ENCODE results near the gene ZNF462.

The ZNF462 gene

DNA sequence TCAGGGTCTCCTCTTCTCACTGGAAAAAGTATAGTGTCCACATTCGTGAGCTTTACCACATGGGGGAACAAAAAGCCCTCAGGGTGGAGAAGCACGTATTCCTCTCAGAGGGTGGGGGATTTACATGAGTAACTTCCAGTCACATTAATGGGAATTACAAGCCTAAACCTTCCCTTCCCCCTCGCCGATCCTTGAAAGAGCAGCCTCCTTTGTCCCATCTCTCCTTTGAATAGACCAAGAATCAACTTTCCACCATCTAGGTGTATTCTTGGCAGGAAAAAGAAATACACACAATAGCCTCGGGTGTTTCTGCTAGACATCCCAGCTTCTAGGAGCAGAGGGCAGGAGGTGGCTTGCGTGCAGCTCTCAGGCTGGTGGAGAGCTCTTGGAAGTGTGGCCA lies 144.4 kb downstream of the ZNF462 start:
- H3K9ac ChIP-seq (ENCODE audit: low read length in 2 of 2), result no peak overlapping the region
- H3K27ac ChIP-seq (ENCODE audit: low read length), result no peak overlapping the region
- no peaks in the 10 kb centered on the region for H3K9me3 ChIP-seq (ENCODE audit: control insufficient read depth in 2 of 2, low read length in 2 of 2)
- no peaks in the 10 kb centered on the region for H3K27me3 ChIP-seq (ENCODE audit: control insufficient read depth in 1 of 2, insufficient read depth in 2 of 2, low read length in 2 of 2)
- H3K4me1 ChIP-seq (ENCODE audit: control insufficient read depth, insufficient read depth, low read length), result no peaks in the 10 kb centered on the region
- no peak overlapping the region for H3K4me3 ChIP-seq (ENCODE audit: low read length in 2 of 2)
- peaks cover 50 to 52% of the 10 kb centered on the region in 2 donors for H3K36me3 ChIP-seq (ENCODE audit: control insufficient read depth in 2 of 2, insufficient read depth in 2 of 2, low read length in 2 of 2)

DNA sequence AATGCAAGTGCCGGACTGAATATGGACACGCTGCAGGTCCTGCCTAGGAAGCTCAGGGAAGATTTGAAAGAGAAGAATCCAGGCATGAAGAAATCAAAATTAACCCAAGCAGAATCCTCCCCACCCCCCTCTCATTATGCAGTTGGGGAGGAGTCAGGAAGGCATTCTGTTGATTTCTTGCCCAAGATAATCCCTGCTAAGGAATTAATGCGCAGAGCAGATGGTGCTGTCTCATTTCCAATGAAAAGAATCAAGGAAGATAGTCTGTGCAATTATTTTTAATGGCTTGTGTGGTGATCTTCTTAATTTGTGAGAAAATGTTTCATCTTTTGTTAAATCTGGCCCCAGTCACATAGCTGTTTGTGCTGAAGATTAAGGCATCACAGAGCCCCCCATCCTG lies 145.0 kb downstream of the ZNF462 start:
- no peaks in the 10 kb centered on the region for H3K9me3 ChIP-seq (ENCODE audit: control insufficient read depth in 2 of 2, low read length in 2 of 2)
- no peaks in the 10 kb centered on the region for H3K27me3 ChIP-seq (ENCODE audit: control insufficient read depth in 1 of 2, insufficient read depth in 2 of 2, low read length in 2 of 2)
- H3K27ac ChIP-seq (ENCODE audit: low read length), result no peak overlapping the region
- no peak overlapping the region for H3K9ac ChIP-seq (ENCODE audit: low read length in 2 of 2)
- peaks cover 46 to 52% of the 10 kb centered on the region in 2 donors for H3K36me3 ChIP-seq (ENCODE audit: control insufficient read depth in 2 of 2, insufficient read depth in 2 of 2, low read length in 2 of 2)
- no peak overlapping the region for H3K4me3 ChIP-seq (ENCODE audit: low read length in 2 of 2)
- H3K4me1 ChIP-seq (ENCODE audit: control insufficient read depth, insufficient read depth, low read length), result no peaks in the 10 kb centered on the region

DNA sequence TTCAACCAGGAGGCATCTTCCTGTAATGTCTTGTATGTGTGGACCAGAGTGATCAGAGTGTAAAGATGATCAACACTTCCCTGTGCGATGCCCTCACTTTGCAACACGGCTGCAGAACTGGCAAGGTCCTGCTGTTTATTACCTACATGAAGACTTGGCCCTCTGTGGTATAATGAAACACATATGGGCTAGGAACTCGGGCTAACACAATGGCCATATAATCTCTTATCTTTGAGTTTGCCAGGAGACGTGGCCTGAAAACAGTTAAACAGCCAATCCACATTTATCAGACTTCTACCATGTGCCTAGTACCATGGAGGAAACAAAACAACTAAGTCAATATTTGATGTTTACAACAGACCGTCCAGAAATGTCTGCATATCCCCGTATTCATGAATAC lies 145.5 kb downstream of the ZNF462 start:
- H3K9me3 ChIP-seq (ENCODE audit: control insufficient read depth in 2 of 2, low read length in 2 of 2), result no peaks in the 10 kb centered on the region
- H3K9ac ChIP-seq (ENCODE audit: low read length in 2 of 2), result no peak overlapping the region
- no peak overlapping the region for H3K4me3 ChIP-seq (ENCODE audit: low read length in 2 of 2)
- peaks cover 42 to 48% of the 10 kb centered on the region in 2 donors for H3K36me3 ChIP-seq (ENCODE audit: control insufficient read depth in 2 of 2, insufficient read depth in 2 of 2, low read length in 2 of 2)
- H3K27me3 ChIP-seq (ENCODE audit: control insufficient read depth in 1 of 2, insufficient read depth in 2 of 2, low read length in 2 of 2), result no peaks in the 10 kb centered on the region
- H3K27ac ChIP-seq (ENCODE audit: low read length), result no peak overlapping the region
- H3K4me1 ChIP-seq (ENCODE audit: control insufficient read depth, insufficient read depth, low read length), result no peaks in the 10 kb centered on the region

DNA sequence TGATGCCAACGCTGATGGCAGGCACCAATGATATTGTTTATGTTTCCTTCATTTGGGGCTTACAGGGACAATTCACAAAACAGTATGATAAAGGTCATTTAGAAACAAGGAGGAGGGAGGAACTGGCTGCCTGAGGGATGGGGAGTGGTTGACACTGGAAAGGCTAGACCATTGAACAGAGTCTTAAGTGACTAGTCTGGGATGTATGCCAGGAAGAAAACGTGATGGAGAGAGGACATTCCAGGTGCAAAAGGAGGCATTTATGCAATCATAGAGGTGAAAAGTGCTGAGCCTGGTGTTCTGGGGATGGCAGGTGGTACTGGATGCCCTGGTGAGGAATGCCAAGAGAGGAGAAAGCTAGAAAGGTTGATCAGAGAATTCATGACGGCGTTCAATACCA lies 153.4 kb downstream of the ZNF462 start:
- H3K27me3 ChIP-seq (ENCODE audit: control insufficient read depth in 1 of 2, insufficient read depth in 2 of 2, low read length in 2 of 2), result no peaks in the 10 kb centered on the region
- H3K27ac ChIP-seq (ENCODE audit: low read length), result no peak overlapping the region

DNA sequence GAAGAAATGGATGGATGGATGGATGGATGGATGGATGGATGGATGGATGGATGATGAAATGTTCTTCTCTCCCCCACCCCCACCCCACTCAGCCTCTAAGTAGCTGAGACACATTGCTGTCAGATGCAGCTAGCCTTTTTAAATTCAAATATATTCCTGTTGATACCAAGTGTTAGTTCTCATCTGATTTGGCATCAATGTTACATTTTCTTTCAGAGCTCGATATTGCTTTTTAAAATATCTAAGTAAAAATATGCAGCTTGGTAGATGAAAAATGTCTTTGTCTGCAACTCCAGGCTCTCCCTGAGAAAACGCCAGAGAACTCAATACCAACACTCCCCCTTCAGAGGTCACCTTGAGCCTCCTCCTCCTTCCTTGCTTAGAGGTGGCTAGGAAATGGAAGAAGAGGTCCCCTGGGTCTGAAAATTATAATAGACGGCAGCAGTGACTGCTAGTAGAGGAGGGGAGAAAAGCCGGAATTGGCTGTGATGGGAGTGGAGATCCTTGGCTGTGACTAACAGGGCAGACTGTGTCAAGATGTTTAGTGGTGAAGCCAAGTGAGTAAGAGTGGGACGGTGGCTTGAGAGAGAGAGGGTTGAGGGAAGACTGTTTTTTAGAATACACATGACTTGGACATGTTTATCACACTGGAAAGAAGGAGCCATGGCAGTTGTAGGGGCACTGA lies 156.0 kb downstream of the ZNF462 start:
- peak overlapping the region in 1 of 2 donors; percentile 23 for H3K4me3 ChIP-seq (ENCODE audit: low read length in 2 of 2)
- H3K9ac ChIP-seq (ENCODE audit: low read length in 2 of 2), result no peak overlapping the region
- H3K4me1 ChIP-seq (ENCODE audit: control insufficient read depth, insufficient read depth, low read length), result peaks cover 15% of the 10 kb centered on the region
- no peaks in the 10 kb centered on the region for H3K9me3 ChIP-seq (ENCODE audit: control insufficient read depth in 2 of 2, low read length in 2 of 2)
- no peaks in the 10 kb centered on the region for H3K36me3 ChIP-seq (ENCODE audit: control insufficient read depth in 2 of 2, insufficient read depth in 2 of 2, low read length in 2 of 2)
- H3K27ac ChIP-seq (ENCODE audit: low read length), result peak overlapping the region; percentile 32
- H3K27me3 ChIP-seq (ENCODE audit: control insufficient read depth in 1 of 2, insufficient read depth in 2 of 2, low read length in 2 of 2), result no peaks in the 10 kb centered on the region

More for the DNA sequence above, 153.4 kb downstream of the ZNF462 start:
- Histone ChIP-seq H3K9ac (ENCODE audit: low read length in 2 of 2) (no peak overlapping the region), H3K4me1 (ENCODE audit: control insufficient read depth, insufficient read depth, low read length) (peaks cover 15% of the 10 kb centered on the region), H3K9me3 (ENCODE audit: control insufficient read depth in 2 of 2, low read length in 2 of 2) (no peaks in the 10 kb centered on the region), H3K4me3 (ENCODE audit: low read length in 2 of 2) (no peak overlapping the region), H3K36me3 (ENCODE audit: control insufficient read depth in 2 of 2, insufficient read depth in 2 of 2, low read length in 2 of 2) (peaks cover under 1 to 1% of the 10 kb centered on the region in 2 donors)

DNA sequence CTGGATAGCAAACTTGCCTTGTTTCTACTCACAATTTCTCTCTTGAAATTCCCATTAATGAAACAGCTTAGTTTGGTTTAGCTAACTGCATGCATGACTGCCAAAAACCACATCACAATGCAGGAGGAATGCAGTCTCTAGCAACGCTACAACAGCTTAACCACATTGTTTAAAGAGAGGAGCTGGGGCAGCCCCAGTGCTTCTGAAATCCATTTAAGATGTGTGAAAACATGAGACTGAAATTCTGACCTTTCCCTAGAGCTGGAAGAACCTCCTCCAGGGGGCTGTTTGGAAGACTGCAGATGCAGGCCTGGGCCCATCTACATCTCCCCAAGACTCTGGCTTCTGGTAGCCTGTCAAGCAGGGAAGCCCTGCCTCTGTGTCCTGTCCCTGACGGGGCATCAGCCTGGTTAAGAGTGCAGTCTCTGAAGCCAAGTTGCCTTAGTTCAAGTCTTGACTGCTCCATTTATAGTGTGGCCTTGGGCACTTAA lies 157.1 kb downstream of the ZNF462 start:
- Histone ChIP-seq H3K27ac (ENCODE audit: low read length) (peak overlapping the region; percentile 46), H3K36me3 (ENCODE audit: control insufficient read depth in 2 of 2, insufficient read depth in 2 of 2, low read length in 2 of 2) (no peaks in the 10 kb centered on the region), H3K9ac (ENCODE audit: low read length in 2 of 2) (no peak overlapping the region)

DNA sequence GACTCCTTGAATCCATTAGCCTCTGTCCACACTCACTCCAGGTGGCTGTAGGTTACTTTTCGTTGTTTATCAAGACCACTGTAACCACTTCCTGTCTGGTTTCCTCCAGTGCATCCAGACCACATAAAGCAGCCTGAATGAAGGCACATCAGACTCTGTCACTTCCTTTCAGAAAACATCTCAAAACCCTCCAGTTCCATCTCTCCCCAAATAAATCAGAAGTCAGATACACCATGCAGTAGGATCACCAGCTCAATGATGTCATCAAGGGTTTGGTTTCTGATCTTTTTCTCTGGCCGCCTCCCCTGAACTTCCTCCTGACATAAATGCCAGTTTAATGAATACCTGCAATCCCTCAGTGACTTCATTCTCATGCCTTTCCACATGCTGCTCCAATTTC lies 161.2 kb downstream of the ZNF462 start:
- H3K9ac ChIP-seq (ENCODE audit: low read length in 2 of 2), result no peak overlapping the region
- H3K27me3 ChIP-seq (ENCODE audit: control insufficient read depth in 1 of 2, insufficient read depth in 2 of 2, low read length in 2 of 2), result no peaks in the 10 kb centered on the region
- H3K27ac ChIP-seq (ENCODE audit: low read length), result no peak overlapping the region
- H3K9me3 ChIP-seq (ENCODE audit: control insufficient read depth in 2 of 2, low read length in 2 of 2), result no peaks in the 10 kb centered on the region
- H3K4me1 ChIP-seq (ENCODE audit: control insufficient read depth, insufficient read depth, low read length), result peaks cover 11% of the 10 kb centered on the region
- no peak overlapping the region for H3K4me3 ChIP-seq (ENCODE audit: low read length in 2 of 2)
- no peaks in the 10 kb centered on the region for H3K36me3 ChIP-seq (ENCODE audit: control insufficient read depth in 2 of 2, insufficient read depth in 2 of 2, low read length in 2 of 2)

More for the DNA sequence above, 157.1 kb downstream of the ZNF462 start:
- Histone ChIP-seq H3K4me1 (ENCODE audit: control insufficient read depth, insufficient read depth, low read length) (peaks cover 15% of the 10 kb centered on the region), H3K27me3 (ENCODE audit: control insufficient read depth in 1 of 2, insufficient read depth in 2 of 2, low read length in 2 of 2) (no peaks in the 10 kb centered on the region), H3K4me3 (ENCODE audit: low read length in 2 of 2) (peak overlapping the region in 1 of 2 donors; percentile 10), H3K9me3 (ENCODE audit: control insufficient read depth in 2 of 2, low read length in 2 of 2) (no peaks in the 10 kb centered on the region)

DNA sequence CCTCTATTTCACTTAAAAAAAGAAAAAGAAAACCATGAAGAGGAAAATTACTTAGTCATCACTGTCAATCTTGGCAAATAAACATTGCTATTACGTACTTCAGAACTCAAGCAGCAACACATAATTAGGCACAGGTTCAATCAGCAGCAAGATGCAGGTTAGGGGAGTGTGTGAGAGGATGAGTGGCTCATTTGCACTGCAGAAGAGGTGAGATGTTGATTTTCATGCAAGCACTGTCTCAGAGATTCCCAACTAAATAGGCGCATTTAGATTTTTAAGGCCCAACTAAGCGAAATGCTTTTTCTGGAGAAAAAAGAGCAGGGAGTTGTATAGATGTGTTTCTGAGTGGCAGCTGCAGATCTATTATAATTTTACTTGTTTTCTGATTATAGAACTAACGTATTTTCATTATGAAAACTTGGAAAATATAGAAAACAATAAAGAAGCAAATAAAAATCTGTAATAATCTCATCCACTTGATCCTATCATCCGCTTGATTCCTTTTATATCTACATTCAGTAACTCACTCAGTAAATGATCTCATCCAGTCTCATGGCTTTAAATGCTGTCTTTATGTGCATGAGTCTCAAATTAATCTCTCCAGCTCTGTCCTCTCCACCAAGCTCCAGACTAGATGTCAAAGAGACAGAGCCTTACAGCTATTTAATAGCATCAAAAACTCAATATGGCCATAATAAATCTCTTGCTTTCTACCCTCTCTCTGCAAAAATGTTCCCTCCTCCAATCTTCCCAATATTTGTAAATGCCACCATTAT lies 162.5 kb downstream of the ZNF462 start:
- no peaks in the 10 kb centered on the region for H3K4me1 ChIP-seq (ENCODE audit: control insufficient read depth, insufficient read depth, low read length)
- no peak overlapping the region for H3K27ac ChIP-seq (ENCODE audit: low read length)
- no peak overlapping the region for H3K4me3 ChIP-seq (ENCODE audit: low read length in 2 of 2)
- H3K36me3 ChIP-seq (ENCODE audit: control insufficient read depth in 2 of 2, insufficient read depth in 2 of 2, low read length in 2 of 2), result no peaks in the 10 kb centered on the region
- H3K9me3 ChIP-seq (ENCODE audit: control insufficient read depth in 2 of 2, low read length in 2 of 2), result no peaks in the 10 kb centered on the region
- no peaks in the 10 kb centered on the region for H3K27me3 ChIP-seq (ENCODE audit: control insufficient read depth in 1 of 2, insufficient read depth in 2 of 2, low read length in 2 of 2)
- H3K9ac ChIP-seq (ENCODE audit: low read length in 2 of 2), result no peak overlapping the region

DNA sequence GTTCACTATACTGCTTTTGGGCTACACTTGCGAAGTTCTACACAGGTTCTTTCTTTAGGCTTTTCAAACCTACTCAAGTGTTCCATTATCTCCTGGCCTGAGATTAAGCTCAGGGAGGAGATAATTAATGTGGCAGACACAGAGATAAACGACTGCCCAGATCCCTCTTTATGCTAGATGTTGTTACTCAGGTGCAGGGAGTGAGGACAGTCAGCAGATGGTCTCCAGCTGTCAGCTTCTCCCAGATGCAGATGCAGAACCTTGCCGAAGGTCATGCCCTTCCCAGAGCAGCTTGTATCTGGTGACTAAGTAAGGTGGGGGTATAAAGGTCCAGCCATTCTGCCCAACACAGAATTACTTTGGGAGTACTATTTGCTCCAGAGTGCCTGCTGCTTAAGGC lies 166.2 kb downstream of the ZNF462 start:
- no peak overlapping the region for H3K4me3 ChIP-seq (ENCODE audit: low read length in 2 of 2)
- no peaks in the 10 kb centered on the region for H3K9me3 ChIP-seq (ENCODE audit: control insufficient read depth in 2 of 2, low read length in 2 of 2)
- H3K36me3 ChIP-seq (ENCODE audit: control insufficient read depth in 2 of 2, insufficient read depth in 2 of 2, low read length in 2 of 2), result no peaks in the 10 kb centered on the region
- H3K27me3 ChIP-seq (ENCODE audit: control insufficient read depth in 1 of 2, insufficient read depth in 2 of 2, low read length in 2 of 2), result no peaks in the 10 kb centered on the region
- H3K4me1 ChIP-seq (ENCODE audit: control insufficient read depth, insufficient read depth, low read length), result no peaks in the 10 kb centered on the region
- H3K27ac ChIP-seq (ENCODE audit: low read length), result no peak overlapping the region
- no peak overlapping the region for H3K9ac ChIP-seq (ENCODE audit: low read length in 2 of 2)

DNA sequence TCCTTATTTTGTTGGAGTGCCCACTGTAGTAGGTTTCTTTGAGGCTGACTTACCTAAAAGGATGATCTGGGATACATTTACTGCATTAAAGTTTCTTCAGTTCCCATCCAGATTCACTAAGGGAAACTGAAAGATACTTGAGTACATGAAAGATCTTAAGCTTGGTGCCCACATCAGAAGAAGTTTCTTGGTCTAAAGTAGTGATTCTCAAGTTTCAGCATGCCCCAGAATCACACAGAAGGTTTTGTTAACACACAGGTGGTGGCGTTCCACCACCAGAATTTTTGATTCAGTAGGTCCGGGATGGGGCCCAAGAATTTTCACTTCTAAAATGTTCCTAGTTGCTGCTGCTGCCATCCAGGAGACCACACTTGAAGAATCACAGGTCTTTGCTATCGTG lies 171.0 kb downstream of the ZNF462 start:
- Histone ChIP-seq H3K27me3 (ENCODE audit: control insufficient read depth in 1 of 2, insufficient read depth in 2 of 2, low read length in 2 of 2) (no peaks in the 10 kb centered on the region), H3K4me1 (ENCODE audit: control insufficient read depth, insufficient read depth, low read length) (no peaks in the 10 kb centered on the region), H3K4me3 (ENCODE audit: low read length in 2 of 2) (no peak overlapping the region), H3K9me3 (ENCODE audit: control insufficient read depth in 2 of 2, low read length in 2 of 2) (no peaks in the 10 kb centered on the region), H3K9ac (ENCODE audit: low read length in 2 of 2) (no peak overlapping the region), H3K36me3 (ENCODE audit: control insufficient read depth in 2 of 2, insufficient read depth in 2 of 2, low read length in 2 of 2) (no peaks in the 10 kb centered on the region), H3K27ac (ENCODE audit: low read length) (no peak overlapping the region)

DNA sequence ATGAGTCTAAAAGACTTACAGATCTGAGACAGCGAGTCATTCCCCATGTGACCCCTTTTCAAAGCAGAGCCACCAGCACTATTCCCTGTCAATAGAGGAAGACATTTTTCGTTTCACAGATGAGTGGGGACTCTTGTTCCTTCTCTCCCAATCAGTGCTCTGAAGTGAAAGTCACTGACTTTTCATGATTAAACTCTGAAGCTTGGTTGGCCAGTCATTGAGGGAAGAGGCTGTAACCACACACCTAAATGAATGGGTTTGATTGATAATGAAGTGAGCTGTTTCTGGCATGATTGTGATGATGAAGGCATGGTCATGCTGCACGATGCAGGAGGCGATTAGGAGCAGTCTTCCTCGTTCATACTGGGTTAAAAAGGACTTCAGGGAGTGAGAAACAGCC lies 171.9 kb downstream of the ZNF462 start:
- H3K9ac ChIP-seq (ENCODE audit: low read length in 2 of 2), result no peak overlapping the region
- H3K27ac ChIP-seq (ENCODE audit: low read length), result no peak overlapping the region
- no peaks in the 10 kb centered on the region for H3K9me3 ChIP-seq (ENCODE audit: control insufficient read depth in 2 of 2, low read length in 2 of 2)
- no peaks in the 10 kb centered on the region for H3K36me3 ChIP-seq (ENCODE audit: control insufficient read depth in 2 of 2, insufficient read depth in 2 of 2, low read length in 2 of 2)
- H3K4me3 ChIP-seq (ENCODE audit: low read length in 2 of 2), result no peak overlapping the region
- H3K27me3 ChIP-seq (ENCODE audit: control insufficient read depth in 1 of 2, insufficient read depth in 2 of 2, low read length in 2 of 2), result no peaks in the 10 kb centered on the region
- H3K4me1 ChIP-seq (ENCODE audit: control insufficient read depth, insufficient read depth, low read length), result no peaks in the 10 kb centered on the region

Data from stomach smooth muscle (tissue), 2 donors.